HG02588 (cell line): ENCODE data around the gene ZNF521.

ENCODE experiments used
- ATAC-seq: cut with Tn5 transposase; IDR thresholded peaks from one replicate; pipeline ENCODE4 v1.9.1; 2021; ENCODE audit warnings: mild to moderate bottlenecking, moderate library complexity; ENCODE audit not compliant: unreplicated experiment

ZNF521 gene

GRCh38 chr18:25174324-25174723 is 177.6 kb downstream of the ZNF521 start:
- ATAC-seq = no peak

- ATAC-seq = no peak
These were observed 180.6 kb downstream of the ZNF521 start for GRCh38 chr18:25171334-25171733.

GRCh38 chr18:25170402-25170801 is 181.6 kb downstream of the ZNF521 start:
- ATAC-seq = no peak

- ATAC-seq = no peak
These were observed 182.3 kb downstream of the ZNF521 start for GRCh38 chr18:25169701-25170100.

GRCh38 chr18:25167612-25168410 is 184.2 kb downstream of the ZNF521 start:
- no peak for ATAC-seq

- ATAC-seq = no peak
These were observed 185.9 kb downstream of the ZNF521 start for GRCh38 chr18:25166113-25166512.

- peak; percentile 92 for ATAC-seq
These were observed 186.8 kb downstream of the ZNF521 start for GRCh38 chr18:25164848-25165811.

- peak; percentile 25 for ATAC-seq
These were observed 187.6 kb downstream of the ZNF521 start for GRCh38 chr18:25164211-25164847.

GRCh38 chr18:25153426-25153825 is 198.5 kb downstream of the ZNF521 start:
- ATAC-seq = no peak

- no peak for ATAC-seq
These were observed 204.0 kb downstream of the ZNF521 start for GRCh38 chr18:25147877-25148488.

GRCh38 chr18:25146512-25146910 is 205.5 kb downstream of the ZNF521 start:
- no peak for ATAC-seq

GRCh38 chr18:25145731-25146511 is 206.0 kb downstream of the ZNF521 start:
- no peak for ATAC-seq

GRCh38 chr18:25144820-25145219 is 207.1 kb downstream of the ZNF521 start:
- no peak for ATAC-seq

GRCh38 chr18:25141886-25142285 is 210.1 kb downstream of the ZNF521 start:
- ATAC-seq = no peak

- ATAC-seq = no peak
These were observed 210.6 kb downstream of the ZNF521 start for GRCh38 chr18:25141399-25141798.

GRCh38 chr18:25140962-25141308 is 211.0 kb downstream of the ZNF521 start:
- ATAC-seq = no peak

GRCh38 chr18:25140124-25140961 is 211.6 kb downstream of the ZNF521 start:
- no peak for ATAC-seq

GRCh38 chr18:25137197-25137472 is 214.8 kb downstream of the ZNF521 start:
- no peak for ATAC-seq

- ATAC-seq = no peak
These were observed 215.4 kb downstream of the ZNF521 start for GRCh38 chr18:25136416-25137196.
